NCI-H526 treated with DMSO at 0.1 percent for 48 hours (cell line): Measurements from ENCODE around the gene ADGB.
"Not testable (repeated sequence)": the region's sequence is repeated elsewhere in the genome, so short reads cannot be mapped to it uniquely, and the experiment has no call there.

Experiments used
- DNase-seq: peaks from one replicate; lab custom pipeline; 2025; lab: John Stamatoyannopoulos, UW

The ADGB gene

DNA sequence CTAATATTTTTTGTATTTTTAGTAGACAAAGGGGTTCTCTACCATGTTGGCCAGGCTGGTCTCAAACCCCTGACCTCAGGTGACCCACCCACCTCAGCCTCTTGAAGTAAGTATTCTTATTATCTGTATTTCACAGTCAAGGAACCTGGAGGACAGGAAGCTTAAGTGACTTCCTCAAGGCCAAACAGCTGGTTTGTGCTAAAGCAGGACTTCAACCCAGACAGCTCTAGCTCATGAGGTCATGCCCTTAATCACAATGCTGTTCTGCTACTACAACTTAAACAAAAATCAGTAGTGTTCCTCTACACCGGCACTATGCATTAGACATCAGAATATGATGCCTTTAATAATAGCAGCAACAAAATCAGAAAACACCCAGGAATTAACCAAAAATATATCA, 168.9 kb downstream of the ADGB start:
- no peak for DNase-seq

GRCh38 chr6:146768722-146769121, 169.9 kb downstream of the ADGB start:
- no peak for DNase-seq

DNA sequence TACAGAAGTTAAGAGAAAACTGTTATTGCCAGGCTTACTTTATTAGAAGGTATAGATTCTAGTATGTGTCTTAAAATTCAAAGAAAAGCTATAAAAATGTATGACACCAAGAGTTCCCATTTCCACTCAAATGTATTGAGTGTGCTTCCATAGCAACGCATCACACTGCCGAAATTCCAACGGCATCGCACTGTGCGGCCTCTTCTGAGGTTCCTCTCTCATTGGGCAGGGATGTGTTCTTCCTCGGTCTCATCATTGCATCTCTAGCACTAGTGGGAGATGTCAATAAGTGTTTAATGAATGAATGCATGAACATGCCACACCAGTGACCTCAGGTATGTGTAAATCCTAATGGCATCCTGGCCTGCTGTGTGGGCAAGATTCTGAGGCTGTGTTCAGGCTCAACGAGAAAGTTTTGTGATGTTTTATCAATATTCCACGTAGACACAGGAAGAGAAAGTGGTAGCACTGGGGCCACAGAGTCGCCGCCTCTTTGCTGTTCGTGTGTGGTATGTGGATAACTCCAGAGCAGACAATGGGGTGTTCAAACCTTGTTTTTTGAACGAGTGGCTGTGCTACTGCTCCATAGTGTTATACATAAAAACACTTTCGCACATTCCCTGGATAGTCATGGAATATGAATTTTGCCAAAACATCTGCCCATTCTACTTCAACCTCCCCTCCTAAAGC, 171.6 kb downstream of the ADGB start:
- DNase-seq = no peak

- DNase-seq = no peak
Measured at GRCh38 chr6:146770965-146771735, 172.4 kb downstream of the ADGB start.

DNA sequence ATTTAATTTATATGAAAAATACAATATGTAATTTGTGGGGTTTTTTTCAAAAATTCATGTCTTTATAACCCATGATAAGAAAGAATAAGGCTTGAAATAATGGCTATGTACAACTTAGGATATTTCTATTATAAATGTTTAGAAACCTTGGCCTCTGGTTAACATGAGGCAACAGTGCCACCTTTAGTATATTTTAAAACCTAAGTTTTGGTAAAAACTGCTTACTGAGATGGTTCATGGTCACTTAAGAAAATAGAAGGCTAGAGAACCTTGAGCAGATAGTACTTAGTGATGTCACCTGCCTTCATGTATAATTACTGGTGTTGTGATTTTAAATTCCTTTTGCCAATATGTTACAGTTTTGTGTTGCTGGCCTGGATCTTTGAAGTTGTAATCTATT, 176.4 kb downstream of the ADGB start:
- DNase-seq = no peak

DNA sequence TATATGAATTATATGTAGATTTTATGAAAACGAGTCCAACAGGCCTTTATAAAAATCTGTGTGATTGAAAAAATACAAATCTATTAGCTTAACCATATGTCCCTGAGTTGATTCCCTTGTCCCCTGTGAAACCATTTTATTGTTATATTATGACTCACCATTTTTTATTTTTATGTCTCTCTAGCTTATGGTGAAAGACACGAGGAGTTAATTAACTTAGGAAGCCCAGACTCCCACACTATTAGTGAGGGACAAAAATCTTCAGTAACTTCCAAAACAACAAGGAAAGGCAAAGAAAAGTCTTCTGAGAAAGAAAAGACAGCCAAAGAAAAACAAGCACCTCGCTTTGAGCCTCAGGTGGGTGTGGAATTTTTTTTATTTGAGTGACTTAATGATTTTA, 183.1 kb downstream of the ADGB start:
- DNase-seq = no peak

- DNase-seq = peak; percentile 59
Measured at GRCh38 chr6:146785001-146785585, 186.3 kb downstream of the ADGB start.

GRCh38 chr6:146787876-146788508, 189.2 kb downstream of the ADGB start:
- DNase-seq = no peak

DNA sequence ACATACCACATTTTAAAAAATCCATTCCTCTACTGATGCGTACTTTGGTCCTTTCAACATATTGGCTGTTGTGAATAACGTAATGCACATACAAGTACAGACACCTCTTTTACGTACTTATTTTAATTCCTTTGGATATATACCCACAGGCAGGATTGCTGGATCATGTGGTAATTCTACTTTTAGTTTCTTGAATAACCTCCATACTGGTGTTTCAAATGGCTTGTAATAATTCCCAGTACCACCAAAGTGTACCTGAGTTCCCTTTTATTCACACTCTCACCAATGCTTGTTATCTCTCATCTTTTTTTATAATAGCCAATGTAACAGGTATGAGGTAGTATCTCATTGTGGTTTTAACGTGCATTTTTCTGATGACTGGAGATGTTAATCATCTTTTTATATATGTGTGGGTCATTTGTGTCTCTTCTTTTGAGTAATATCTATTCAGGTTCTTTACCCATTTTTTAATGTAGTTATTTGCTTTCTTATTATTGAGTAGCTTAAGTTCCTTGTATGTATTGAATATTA, 191.9 kb downstream of the ADGB start:
- DNase-seq = no peak

GRCh38 chr6:146791930-146792329, 193.2 kb downstream of the ADGB start:
- no peak for DNase-seq

DNA sequence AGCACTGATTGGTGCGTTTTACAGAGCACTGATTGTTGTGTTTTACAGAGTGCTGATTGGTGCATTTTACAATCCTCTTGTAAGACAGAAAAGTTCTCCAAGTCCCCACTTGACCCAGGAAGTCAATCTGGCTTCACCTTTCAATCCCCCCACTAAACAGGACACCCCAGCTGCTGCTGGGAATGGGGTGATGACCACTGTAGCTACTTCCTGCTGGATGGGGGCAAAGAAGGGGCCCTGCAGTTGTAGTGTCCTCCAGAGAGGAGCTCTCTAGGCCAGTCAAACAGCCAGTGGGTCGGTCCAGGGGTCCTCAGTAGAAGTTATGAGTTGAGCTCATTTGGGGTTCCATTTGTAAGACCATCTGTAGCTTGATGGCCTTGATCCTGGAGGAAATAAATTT, 194.4 kb downstream of the ADGB start:
- DNase-seq = not testable (repeated sequence)

DNA sequence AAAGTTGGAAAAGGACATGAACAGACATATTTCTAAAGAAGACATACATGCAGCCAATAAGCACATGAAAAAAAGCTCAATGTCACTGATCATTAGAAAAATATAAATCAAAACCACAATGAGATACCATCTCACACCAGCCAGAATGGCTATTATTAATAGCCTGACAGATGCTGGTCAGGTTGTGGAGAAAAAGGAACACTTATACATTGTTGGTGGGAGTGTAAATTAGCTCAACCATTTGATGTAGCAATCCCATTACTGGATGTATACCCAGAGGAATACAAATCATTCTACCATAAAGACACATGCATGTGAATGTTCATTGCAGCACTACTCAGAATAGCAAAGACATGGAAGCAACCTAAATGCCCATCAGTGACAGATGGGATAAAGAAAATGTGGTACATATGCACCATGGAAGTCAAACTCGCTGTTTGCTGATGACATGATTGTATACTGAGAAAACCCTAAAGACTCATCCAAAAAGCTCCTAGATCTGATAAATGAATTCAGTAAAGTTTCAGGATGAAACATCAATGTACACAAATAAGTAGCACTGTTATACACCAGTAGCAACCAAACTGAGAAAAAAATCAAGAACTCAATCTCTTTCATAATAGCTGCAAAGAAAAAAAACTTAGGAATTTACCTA, 196.8 kb downstream of the ADGB start:
- DNase-seq = no peak

DNA sequence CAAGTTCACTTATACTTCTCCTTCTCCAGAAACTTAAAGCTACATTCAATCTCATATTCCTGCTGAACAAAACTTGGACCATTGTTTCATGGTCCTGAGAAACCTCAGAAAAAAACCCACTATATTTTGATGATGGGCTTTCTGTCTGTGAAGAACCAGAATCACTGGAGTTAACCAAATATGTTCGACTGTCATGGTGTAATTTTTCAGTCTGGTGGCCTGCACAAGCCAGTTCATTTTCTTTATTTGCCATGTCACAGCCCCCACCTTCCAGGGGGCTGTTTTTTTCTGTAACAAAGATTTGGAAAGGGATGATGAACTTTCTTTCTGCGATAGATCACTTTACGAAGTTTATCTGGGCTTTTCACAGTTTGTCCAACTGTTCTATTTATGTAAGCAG, 204.4 kb downstream of the ADGB start:
- DNase-seq = not testable (repeated sequence)

- no peak for DNase-seq
Measured at GRCh38 chr6:146803601-146804000, 204.8 kb downstream of the ADGB start.

- DNase-seq = no peak
Measured at GRCh38 chr6:146805546-146806325, 207.0 kb downstream of the ADGB start.

- DNase-seq = not testable (repeated sequence)
Measured at GRCh38 chr6:146809014-146809413, 210.2 kb downstream of the ADGB start.

DNA sequence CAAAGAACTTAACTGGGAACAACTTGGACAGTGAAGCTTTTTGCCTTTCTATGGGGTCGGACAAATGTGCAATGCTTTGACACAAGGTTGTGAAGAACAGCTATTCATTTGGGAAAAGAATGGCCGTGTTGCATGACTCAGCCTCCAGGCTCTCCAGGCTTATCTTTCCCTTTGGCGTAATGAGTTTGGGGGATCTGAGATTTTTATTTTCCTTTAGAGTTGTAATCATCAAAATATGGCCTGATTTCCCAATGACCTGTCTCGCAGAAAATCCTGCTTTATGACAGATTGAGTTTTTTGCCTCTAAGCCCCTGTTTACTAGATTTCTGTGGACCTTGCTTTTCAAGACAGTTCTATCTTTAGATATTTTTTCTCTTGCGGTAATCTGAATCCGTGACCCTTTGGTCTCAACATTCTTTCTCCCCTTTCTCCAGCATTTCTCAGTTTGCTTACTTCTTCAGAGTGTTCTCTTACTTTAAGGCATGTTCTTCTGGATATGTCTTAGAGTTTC, 214.1 kb downstream of the ADGB start:
- not testable (repeated sequence) for DNase-seq

GRCh38 chr6:146813554-146813953, 214.8 kb downstream of the ADGB start:
- DNase-seq = no peak

GRCh38 chr6:146814148-146814750, 215.5 kb downstream of the ADGB start:
- DNase-seq = no peak
